Measurements from ENCODE around the gene MATK.
A peak's percentile ranks its signal among the peaks of the same experiment; 100 is the strongest.

Gene MATK

GRCh38 chr19:3810708-3811355 is 24.7 kb upstream of the MATK start:
- no peak for DNase-seq
- no peaks in the 10 kb centered on the region for H3K9me3 Mint-ChIP-seq
- peaks cover 16% of the 10 kb centered on the region for H3K4me1 Mint-ChIP-seq
- H3K27ac Mint-ChIP-seq: no peak overlapping the region
- no peak overlapping the region for H3K4me3 Mint-ChIP-seq
- no peaks in the 10 kb centered on the region for H3K36me3 Mint-ChIP-seq (ENCODE audit: low read depth)
- TF ChIP-seq CTCF (IDR thresholded peaks at IDR 0.05): no peak
- H3K27me3 Mint-ChIP-seq (ENCODE audit: low read depth, poor library complexity): peaks cover 10% of the 10 kb centered on the region

- H3K4me1 Mint-ChIP-seq: peaks cover 16% of the 10 kb centered on the region
- H3K4me3 Mint-ChIP-seq: no peak overlapping the region
- H3K27me3 Mint-ChIP-seq (ENCODE audit: low read depth, poor library complexity): peaks cover 12% of the 10 kb centered on the region
- H3K9me3 Mint-ChIP-seq: no peaks in the 10 kb centered on the region
- DNase-seq: no peak
- no peak overlapping the region for H3K27ac Mint-ChIP-seq
- no peaks in the 10 kb centered on the region for H3K36me3 Mint-ChIP-seq (ENCODE audit: low read depth)
- no peak for TF ChIP-seq CTCF (IDR thresholded peaks at IDR 0.05)
Measured at GRCh38 chr19:3809881-3810707, 23.9 kb upstream of the MATK start.

- TF ChIP-seq CTCF (IDR thresholded peaks at IDR 0.05): no peak
- H3K4me1 Mint-ChIP-seq: peaks cover 16% of the 10 kb centered on the region
- H3K27ac Mint-ChIP-seq: no peak overlapping the region
- no peaks in the 10 kb centered on the region for H3K9me3 Mint-ChIP-seq
- H3K36me3 Mint-ChIP-seq (ENCODE audit: low read depth): no peaks in the 10 kb centered on the region
- no peak for DNase-seq
- H3K4me3 Mint-ChIP-seq: no peak overlapping the region
- peaks cover 21% of the 10 kb centered on the region for H3K27me3 Mint-ChIP-seq (ENCODE audit: low read depth, poor library complexity)
Measured at GRCh38 chr19:3808420-3809143, 22.4 kb upstream of the MATK start.

GRCh38 chr19:3807574-3808354 is 21.6 kb upstream of the MATK start:
- H3K4me1 Mint-ChIP-seq: peaks cover 11% of the 10 kb centered on the region
- no peaks in the 10 kb centered on the region for H3K36me3 Mint-ChIP-seq (ENCODE audit: low read depth)
- no peak for TF ChIP-seq CTCF (IDR thresholded peaks at IDR 0.05)
- H3K4me3 Mint-ChIP-seq: no peak overlapping the region
- peak overlapping the region; percentile 39 for H3K27ac Mint-ChIP-seq
- peaks cover 29% of the 10 kb centered on the region for H3K27me3 Mint-ChIP-seq (ENCODE audit: low read depth, poor library complexity)
- DNase-seq: no peak
- H3K9me3 Mint-ChIP-seq: no peaks in the 10 kb centered on the region

GRCh38 chr19:3807131-3807480 is 20.9 kb upstream of the MATK start:
- Mint-ChIP-seq H3K4me3 (no peak overlapping the region), H3K36me3 (ENCODE audit: low read depth) (no peaks in the 10 kb centered on the region), H3K9me3 (no peaks in the 10 kb centered on the region), H3K27ac (no peak overlapping the region), H3K4me1 (peaks cover 5% of the 10 kb centered on the region), H3K27me3 (ENCODE audit: low read depth, poor library complexity) (peaks cover 35% of the 10 kb centered on the region)
- DNase-seq: no peak
- no peak for TF ChIP-seq CTCF (IDR thresholded peaks at IDR 0.05)

All from nephron progenitor cell (in vitro differentiated cells).